HEK293 (cell line): ENCODE results near the gene SSBP3.

Experiments used
- CTCF ChIA-PET: fragments of 350-600 bp; formaldehyde crosslinking; extraction: SDS; loops from one replicate; lab custom pipeline; 2021; ENCODE audit warnings: antibody characterized with exemption; lab: Yijun Ruan, JAX
- POLR2A ChIA-PET: fragments of 300-600 bp; formaldehyde crosslinking; extraction: SDS; loops from one replicate; lab custom pipeline; 2020; ENCODE audit warnings: antibody characterized with exemption, inconsistent platforms; lab: Yijun Ruan, JAX
- H3K27ac ChIP-seq: fragments of 200-500 bp; sonication (Bioruptor generic); 2 replicates; pipeline ENCODE4 v1.5.1; 2014; ENCODE audit warnings: low read depth, low read length, control low read depth, inconsistent platforms; ENCODE audit errors: extremely low read depth
- H3K36me3 ChIP-seq, 2 experiments: fragments of 200-500 bp in 1 of 2; sonication (Bioruptor generic) in 1 of 2; 1 replicate in 1 of 2; 2 replicates in 1 of 2; pipeline ENCODE4 v1.5.1; 2014 to 2017; ENCODE audit warnings: inconsistent platforms in 2 of 2, low read length in 2 of 2; ENCODE audit not compliant: control insufficient read depth in 2 of 2, insufficient read depth in 1 of 2
- H3K4me1 ChIP-seq: fragments of 200-500 bp; sonication (Bioruptor generic); 2 replicates; pipeline ENCODE4 v1.5.1; 2014; ENCODE audit warnings: mild to moderate bottlenecking, low read length, inconsistent platforms; ENCODE audit not compliant: control insufficient read depth, insufficient read depth
- H3K4me3 ChIP-seq: 2 replicates; pipeline ENCODE4 v1.5.1; 2011; ENCODE audit warnings: low read depth, mild to moderate bottlenecking, control low read depth, low read length, moderate library complexity
- H3K9me3 ChIP-seq: fragments of 200-500 bp; sonication (Bioruptor generic); 2 replicates; pipeline ENCODE4 v1.5.1; 2014; ENCODE audit warnings: low read depth, low read length, inconsistent platforms; ENCODE audit not compliant: control insufficient read depth, insufficient read depth
- BCL11A ChIP-seq: fragments of 450-650 bp; formaldehyde crosslinking; IDR thresholded peaks from 2 replicates; pipeline ENCODE4 v1.5.1; 2016; ENCODE audit warnings: low read depth, missing biosample characterization, missing genetic modification characterization
- EGR2 ChIP-seq: fragments of 450-650 bp; formaldehyde crosslinking; IDR thresholded peaks from 2 replicates; pipeline ENCODE4 v1.5.1; 2016; ENCODE audit warnings: low read depth, missing biosample characterization, missing genetic modification characterization
- GLIS1 ChIP-seq: fragments of 450-650 bp; formaldehyde crosslinking; IDR thresholded peaks from 2 replicates; pipeline ENCODE4 v1.5.1; 2016; ENCODE audit warnings: missing biosample characterization, missing genetic modification characterization
- MZF1 ChIP-seq: fragments of 450-650 bp; formaldehyde crosslinking; IDR thresholded peaks from 2 replicates; pipeline ENCODE4 v1.5.1; 2017; ENCODE audit warnings: missing biosample characterization, missing genetic modification characterization, borderline replicate concordance
- SP2 ChIP-seq: fragments of 450-650 bp; formaldehyde crosslinking; IDR thresholded peaks from 2 replicates; pipeline ENCODE4 v1.5.1; 2016; ENCODE audit warnings: missing biosample characterization, missing genetic modification characterization
- ZBTB17 ChIP-seq: fragments of 450-650 bp; formaldehyde crosslinking; IDR thresholded peaks from 2 replicates; pipeline ENCODE4 v1.5.1; 2016; ENCODE audit warnings: missing biosample characterization, missing genetic modification characterization
- ZBTB8A ChIP-seq: fragments of 450-650 bp; formaldehyde crosslinking; IDR thresholded peaks from 2 replicates; pipeline ENCODE4 v1.5.1; 2016; ENCODE audit warnings: missing biosample characterization, missing genetic modification characterization
- ZFHX2 ChIP-seq: fragments of 450-650 bp; formaldehyde crosslinking; conservative IDR thresholded peaks from 2 replicates; pipeline ENCODE4 v1.5.1; 2016; ENCODE audit warnings: missing biosample characterization, missing genetic modification characterization
- ZIC2 ChIP-seq: fragments of 450-650 bp; formaldehyde crosslinking; IDR thresholded peaks from 2 replicates; pipeline ENCODE4 v1.5.1; 2016; ENCODE audit warnings: missing biosample characterization, missing genetic modification characterization
- ZNF133 ChIP-seq: fragments of 450-650 bp; formaldehyde crosslinking; IDR thresholded peaks from 2 replicates; pipeline ENCODE4 v1.5.1; 2016; ENCODE audit warnings: missing biosample characterization, missing genetic modification characterization
- ZNF223 ChIP-seq: fragments of 450-650 bp; formaldehyde crosslinking; IDR thresholded peaks from 2 replicates; pipeline ENCODE4 v1.5.1; 2016; ENCODE audit warnings: missing biosample characterization, missing genetic modification characterization
- TF ChIP-seq, protein P1 (sequence below): fragments of 450-650 bp; formaldehyde crosslinking; IDR thresholded peaks from 2 replicates; pipeline ENCODE4 v1.5.1; 2017; ENCODE audit warnings: missing biosample characterization, missing genetic modification characterization
- TF ChIP-seq, protein P2 (sequence below): fragments of 450-650 bp; formaldehyde crosslinking; IDR thresholded peaks from 2 replicates; pipeline ENCODE4 v1.5.1; 2017; ENCODE audit warnings: missing biosample characterization, mild to moderate bottlenecking, missing genetic modification characterization, moderate library complexity
- TF ChIP-seq, protein P3 (sequence below): fragments of 450-650 bp; formaldehyde crosslinking; IDR thresholded peaks from 2 replicates; pipeline ENCODE4 v1.5.1; 2016; ENCODE audit warnings: missing biosample characterization, missing genetic modification characterization, low read depth
- TF ChIP-seq, protein P4 (sequence below): fragments of 450-650 bp; formaldehyde crosslinking; IDR thresholded peaks from 2 replicates; pipeline ENCODE4 v1.5.1; 2016; ENCODE audit warnings: missing biosample characterization, missing genetic modification characterization

Gene SSBP3

DNA sequence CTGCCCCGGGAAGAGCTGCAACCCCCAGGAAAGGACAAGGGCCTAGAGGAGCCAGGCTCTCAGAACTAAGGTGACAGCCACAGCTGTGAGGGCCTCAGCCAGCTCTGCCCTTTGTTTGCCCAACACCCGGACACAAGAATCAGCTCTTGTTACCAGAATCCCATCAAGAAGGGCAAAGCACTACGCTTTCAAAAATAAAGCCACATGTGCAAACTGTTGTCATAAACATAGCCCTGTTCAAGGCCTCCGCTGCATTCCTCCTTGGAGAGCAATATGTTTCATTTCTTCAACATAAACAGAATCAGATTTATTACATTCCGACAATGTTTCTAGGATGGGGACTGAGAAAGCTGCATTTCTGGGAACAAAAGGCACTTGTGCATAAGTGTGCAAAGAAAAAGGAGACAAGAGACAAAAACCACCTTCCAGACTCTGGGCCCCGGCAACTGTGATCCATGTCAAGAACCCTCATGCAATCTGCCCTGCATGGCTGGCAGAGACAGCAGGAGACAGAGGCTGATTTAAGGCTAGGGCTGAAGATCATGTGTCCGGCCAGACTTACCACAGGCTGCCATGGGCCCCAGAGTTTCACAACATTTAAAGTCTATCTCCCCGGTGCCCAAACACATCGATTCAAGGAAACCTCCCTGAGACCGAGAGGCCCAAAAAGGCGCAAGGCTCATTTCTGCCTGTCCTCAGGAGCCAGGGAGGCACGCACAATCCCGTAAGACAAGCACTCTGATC lies 71.0 kb downstream of the SSBP3 start:
- H3K9me3 ChIP-seq, result no peaks in the 10 kb centered on the region
- TF ChIP-seq ZNF133 (tag by site-specific recombination) (no peak), ZBTB17 (tag by site-specific recombination) (0 out of 2 replicates have a peak, but pooled peaks have one; percentile 16)
- TF ChIP-seq, all 188 proteins: peak for 1
- Histone ChIP-seq H3K4me3 (no peak overlapping the region), H3K27ac (no peak overlapping the region), H3K4me1 (no peaks in the 10 kb centered on the region), H3K36me3 (no peaks in the 10 kb centered on the region)
- CTCF ChIA-PET, result interaction anchor here (1.0 kb wide), 1 partner anchor 66 kb away, joined by 3 read pairs; no protein-coding TSS in a partner anchor
- POLR2A ChIA-PET, result interaction anchor here (0.8 to 1.8 kb wide), 3 partner anchors 10 to 154 kb away, joined by 3 to 4 read pairs (median 3); partner anchors contain the start of genes CYB5RL and MRPL37

DNA sequence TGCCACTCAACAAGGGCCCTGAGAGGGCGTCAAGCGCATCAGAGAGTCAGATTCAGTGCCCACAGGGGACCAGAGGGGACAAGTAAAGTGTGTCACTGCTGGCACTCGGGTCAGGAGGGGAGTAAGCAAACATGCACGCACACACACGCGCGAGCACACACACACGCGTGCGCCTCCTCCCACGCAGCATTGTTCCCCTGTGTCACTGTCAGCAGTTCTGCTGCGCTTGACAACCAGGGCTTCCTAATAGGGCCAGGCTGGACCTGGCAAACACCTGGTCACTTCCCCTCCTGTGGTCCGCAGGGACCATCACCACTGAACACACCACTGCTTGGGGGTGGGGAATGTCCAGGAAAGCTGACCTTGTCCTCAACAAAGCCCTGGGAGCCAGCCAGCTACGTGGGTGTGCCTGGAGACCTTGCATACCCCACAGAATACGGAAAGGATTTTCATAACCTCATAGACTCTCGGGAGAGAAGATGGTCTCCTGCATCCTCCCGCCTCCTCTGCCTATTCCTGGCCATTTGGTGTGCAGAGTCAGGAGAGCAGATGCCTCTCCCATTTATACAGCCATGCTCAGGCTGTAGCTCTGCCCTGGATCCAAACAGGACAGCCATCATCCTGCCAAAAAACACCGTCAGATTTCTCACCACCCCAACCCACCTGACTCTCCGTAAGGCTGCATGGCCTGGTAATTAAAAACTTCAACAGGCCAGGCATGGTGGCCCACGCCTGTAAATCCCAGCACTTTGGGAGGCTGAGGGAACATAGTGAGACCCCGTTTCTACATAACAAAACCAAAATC lies 73.2 kb downstream of the SSBP3 start:
- ChIA-PET POLR2A (interaction anchor here (1.0 kb wide), 1 partner anchor 133 kb away, joined by 3 read pairs; the partner anchor contains the start of genes CYB5RL and MRPL37), CTCF (interaction anchor here (0.6 to 1.1 kb wide), 2 partner anchors 10 to 113 kb away, joined by 3 read pairs; no protein-coding TSS in a partner anchor)
- peak; percentile 64 for TF ChIP-seq ZFHX2 (tag by site-specific recombination)
- TF ChIP-seq EGR2 (tag by site-specific recombination), result peak; percentile 50
- TF ChIP-seq SP2 (tag by site-specific recombination), result no peak
- TF ChIP-seq, protein P1, sequence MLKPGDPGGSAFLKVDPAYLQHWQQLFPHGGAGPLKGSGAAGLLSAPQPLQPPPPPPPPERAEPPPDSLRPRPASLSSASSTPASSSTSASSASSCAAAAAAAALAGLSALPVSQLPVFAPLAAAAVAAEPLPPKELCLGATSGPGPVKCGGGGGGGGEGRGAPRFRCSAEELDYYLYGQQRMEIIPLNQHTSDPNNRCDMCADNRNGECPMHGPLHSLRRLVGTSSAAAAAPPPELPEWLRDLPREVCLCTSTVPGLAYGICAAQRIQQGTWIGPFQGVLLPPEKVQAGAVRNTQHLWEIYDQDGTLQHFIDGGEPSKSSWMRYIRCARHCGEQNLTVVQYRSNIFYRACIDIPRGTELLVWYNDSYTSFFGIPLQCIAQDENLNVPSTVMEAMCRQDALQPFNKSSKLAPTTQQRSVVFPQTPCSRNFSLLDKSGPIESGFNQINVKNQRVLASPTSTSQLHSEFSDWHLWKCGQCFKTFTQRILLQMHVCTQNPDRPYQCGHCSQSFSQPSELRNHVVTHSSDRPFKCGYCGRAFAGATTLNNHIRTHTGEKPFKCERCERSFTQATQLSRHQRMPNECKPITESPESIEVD, result no peak
- no peak overlapping the region for H3K4me3 ChIP-seq
- no peaks in the 10 kb centered on the region for H3K9me3 ChIP-seq
- no peak overlapping the region for H3K27ac ChIP-seq
- no peaks in the 10 kb centered on the region for H3K4me1 ChIP-seq
- H3K36me3 ChIP-seq, result peaks cover 0 to 4% of the 10 kb centered on the region in 2 experiments; a peak in 1 of 3 replicates

DNA sequence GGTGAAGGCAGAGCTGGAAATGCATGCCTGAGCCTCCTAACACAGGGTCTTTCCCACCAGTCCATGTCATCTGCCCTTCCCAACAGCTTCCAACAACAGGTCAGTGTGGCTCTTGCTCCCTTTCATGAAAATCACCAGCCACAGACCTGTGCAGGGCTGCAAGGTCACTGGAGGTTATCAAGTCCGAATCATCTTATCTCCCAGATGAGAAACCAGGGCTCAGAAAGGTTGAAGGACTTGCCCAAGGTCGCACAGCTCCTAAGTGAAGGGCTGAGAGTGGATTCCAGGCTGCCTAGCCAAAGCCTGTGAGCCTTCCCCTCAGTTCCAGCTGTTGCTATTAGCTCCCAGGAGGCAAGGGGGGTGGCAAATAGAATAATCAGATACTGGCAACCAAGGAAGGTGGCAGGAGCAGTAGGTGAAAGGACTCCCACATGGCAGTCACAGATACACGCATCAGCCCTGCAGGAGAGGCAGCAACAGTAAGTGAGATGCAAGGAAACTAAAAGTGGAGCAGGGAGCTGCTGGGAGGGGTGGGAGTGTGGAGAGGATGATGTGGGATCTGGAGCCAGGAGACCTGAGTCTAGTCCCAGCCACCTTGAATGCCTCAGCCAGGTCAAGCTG lies 74.2 kb downstream of the SSBP3 start:
- Histone ChIP-seq H3K4me3 (no peak overlapping the region), H3K4me1 (peaks cover 1% of the 10 kb centered on the region), H3K9me3 (no peaks in the 10 kb centered on the region), H3K36me3 (peaks cover 0 to 4% of the 10 kb centered on the region in 2 experiments; a peak in 1 of 3 replicates), H3K27ac (no peak overlapping the region)
- TF ChIP-seq GLIS1 (peak; percentile 56; the same call in 1 of the 2 replicates), ZIC2 (tag by site-specific recombination) (no peak), MZF1 (tag by site-specific recombination) (no peak), ZNF223 (tag by site-specific recombination) (no peak)
- POLR2A ChIA-PET, result interaction anchor here (1.0 kb wide), 1 partner anchor 132 kb away, joined by 3 read pairs; the partner anchor contains the start of genes CYB5RL and MRPL37
- CTCF ChIA-PET, result interaction anchor here (1.1 kb wide), 1 partner anchor 11 kb away, joined by 3 read pairs; no protein-coding TSS in a partner anchor

DNA sequence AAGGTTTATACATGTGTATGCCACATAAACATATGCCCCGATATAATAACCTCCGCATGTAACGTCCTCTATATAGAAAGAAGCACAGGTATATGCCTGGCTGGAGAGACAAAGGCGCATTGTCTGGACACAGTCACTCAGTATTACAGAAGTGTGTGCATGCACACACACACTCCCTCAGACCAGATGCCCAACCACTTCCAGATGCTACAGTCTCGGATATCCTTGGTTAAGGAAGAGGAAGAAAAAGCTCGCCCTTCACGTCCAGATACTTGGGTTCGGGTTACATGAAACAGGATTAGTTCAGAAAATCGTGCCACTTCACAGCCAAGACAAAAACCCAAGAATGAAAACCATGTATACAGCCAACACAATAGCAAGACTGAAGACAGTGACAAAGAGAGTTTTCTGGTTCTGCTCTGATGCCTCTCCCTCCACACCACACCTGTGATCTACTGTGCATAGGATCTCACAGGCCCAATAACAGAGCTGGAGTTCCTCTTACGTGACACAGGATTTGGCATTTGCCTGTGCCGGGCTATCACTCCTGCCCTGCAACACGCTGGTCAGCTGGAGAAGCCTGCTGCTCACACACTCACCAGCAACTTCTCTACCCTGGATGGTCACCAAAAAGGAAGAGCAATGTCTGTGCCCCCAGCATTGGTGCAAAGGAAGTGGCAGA lies 75.0 kb downstream of the SSBP3 start:
- Histone ChIP-seq H3K4me3 (no peak overlapping the region), H3K36me3 (peaks cover 0 to 4% of the 10 kb centered on the region in 2 experiments; a peak in 1 of 3 replicates), H3K9me3 (no peaks in the 10 kb centered on the region), H3K4me1 (peaks cover 9% of the 10 kb centered on the region), H3K27ac (no peak overlapping the region)
- ChIA-PET POLR2A (no interaction called here), CTCF (no interaction called here)
- TF ChIP-seq, protein P2, sequence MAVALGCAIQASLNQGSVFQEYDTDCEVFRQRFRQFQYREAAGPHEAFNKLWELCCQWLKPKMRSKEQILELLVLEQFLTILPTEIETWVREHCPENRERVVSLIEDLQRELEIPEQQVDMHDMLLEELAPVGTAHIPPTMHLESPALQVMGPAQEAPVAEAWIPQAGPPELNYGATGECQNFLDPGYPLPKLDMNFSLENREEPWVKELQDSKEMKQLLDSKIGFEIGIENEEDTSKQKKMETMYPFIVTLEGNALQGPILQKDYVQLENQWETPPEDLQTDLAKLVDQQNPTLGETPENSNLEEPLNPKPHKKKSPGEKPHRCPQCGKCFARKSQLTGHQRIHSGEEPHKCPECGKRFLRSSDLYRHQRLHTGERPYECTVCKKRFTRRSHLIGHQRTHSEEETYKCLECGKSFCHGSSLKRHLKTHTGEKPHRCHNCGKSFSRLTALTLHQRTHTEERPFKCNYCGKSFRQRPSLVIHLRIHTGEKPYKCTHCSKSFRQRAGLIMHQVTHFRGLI (tag by site-specific recombination), result peak; percentile 72; the same call in 1 of the 2 replicates
- TF ChIP-seq BCL11A (tag by site-specific recombination), result no peak
- TF ChIP-seq, protein P3, sequence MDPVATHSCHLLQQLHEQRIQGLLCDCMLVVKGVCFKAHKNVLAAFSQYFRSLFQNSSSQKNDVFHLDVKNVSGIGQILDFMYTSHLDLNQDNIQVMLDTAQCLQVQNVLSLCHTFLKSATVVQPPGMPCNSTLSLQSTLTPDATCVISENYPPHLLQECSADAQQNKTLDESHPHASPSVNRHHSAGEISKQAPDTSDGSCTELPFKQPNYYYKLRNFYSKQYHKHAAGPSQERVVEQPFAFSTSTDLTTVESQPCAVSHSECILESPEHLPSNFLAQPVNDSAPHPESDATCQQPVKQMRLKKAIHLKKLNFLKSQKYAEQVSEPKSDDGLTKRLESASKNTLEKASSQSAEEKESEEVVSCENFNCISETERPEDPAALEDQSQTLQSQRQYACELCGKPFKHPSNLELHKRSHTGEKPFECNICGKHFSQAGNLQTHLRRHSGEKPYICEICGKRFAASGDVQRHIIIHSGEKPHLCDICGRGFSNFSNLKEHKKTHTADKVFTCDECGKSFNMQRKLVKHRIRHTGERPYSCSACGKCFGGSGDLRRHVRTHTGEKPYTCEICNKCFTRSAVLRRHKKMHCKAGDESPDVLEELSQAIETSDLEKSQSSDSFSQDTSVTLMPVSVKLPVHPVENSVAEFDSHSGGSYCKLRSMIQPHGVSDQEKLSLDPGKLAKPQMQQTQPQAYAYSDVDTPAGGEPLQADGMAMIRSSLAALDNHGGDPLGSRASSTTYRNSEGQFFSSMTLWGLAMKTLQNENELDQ (tag by site-specific recombination), result no peak
- TF ChIP-seq, protein P4, sequence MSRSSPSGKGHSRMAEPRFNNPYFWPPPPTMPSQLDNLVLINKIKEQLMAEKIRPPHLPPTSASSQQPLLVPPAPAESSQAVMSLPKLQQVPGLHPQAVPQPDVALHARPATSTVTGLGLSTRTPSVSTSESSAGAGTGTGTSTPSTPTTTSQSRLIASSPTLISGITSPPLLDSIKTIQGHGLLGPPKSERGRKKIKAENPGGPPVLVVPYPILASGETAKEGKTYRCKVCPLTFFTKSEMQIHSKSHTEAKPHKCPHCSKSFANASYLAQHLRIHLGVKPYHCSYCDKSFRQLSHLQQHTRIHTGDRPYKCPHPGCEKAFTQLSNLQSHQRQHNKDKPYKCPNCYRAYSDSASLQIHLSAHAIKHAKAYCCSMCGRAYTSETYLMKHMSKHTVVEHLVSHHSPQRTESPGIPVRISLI (tag by site-specific recombination), result no peak
- no peak for TF ChIP-seq ZBTB8A (tag by site-specific recombination)
